Posterior cingulate gyrus (tissue), 11 donors: ENCODE measurements around the gene MED16.
"Not testable (repeated sequence)": the region's sequence is repeated elsewhere in the genome, so short reads cannot be mapped to it uniquely, and the experiment has no call there.

Experiments used
- DNase-seq, 10 donors: peaks; one replicate each; pipeline versions ENCODE4 v3.0.0 to v3.0.0-alpha.2; 2020 to 2021; ENCODE audit warnings: mixed read lengths in 3 of 10
- intact Hi-C: fragments of 100-400 bp; cut with DNase I; formaldehyde crosslinking; loops from one replicate; pipeline ENCODE4 v1.15.1; 2023

Gene MED16

DNA sequence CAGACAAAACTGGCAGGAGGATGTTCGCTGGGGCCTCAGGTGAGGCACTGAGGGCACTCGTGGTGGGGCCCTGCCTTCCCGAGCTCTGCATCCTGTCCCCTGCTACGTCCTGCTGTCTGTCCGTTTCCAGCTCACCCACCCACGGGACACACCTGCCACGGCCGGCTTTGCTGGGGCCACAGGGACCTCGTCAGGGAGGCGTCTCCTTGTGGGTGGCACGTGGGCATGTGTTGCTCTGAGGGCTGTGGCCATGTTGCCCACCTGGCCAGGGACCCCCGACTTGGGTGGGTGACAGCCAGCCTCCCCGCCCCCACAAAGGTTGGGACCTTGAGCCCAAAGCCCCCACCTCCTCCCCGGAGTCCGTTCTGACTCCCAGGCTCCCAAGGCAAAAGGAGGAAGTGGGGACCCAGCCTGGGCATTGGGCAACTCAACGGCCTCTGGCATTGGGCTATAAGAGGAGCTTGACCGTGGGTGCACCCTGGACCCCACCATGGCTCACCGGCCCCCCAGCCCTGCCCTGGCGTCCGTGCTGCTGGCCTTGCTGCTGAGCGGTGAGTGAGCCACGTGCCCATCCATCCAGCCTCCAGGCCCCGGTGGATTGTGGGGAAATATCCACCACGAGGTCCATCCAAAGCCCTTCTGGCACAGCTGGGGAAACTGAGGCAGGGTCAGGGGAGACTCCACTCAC lies 52.3 kb downstream of the MED16 start, which contains the start of gene PRTN3:
PRTN3 (plus strand) TSS at position 481 of the 688 bp plus-strand sequence; CDS start at position 491, 10 bp downstream.
- intact Hi-C loops: no loop called here
- DNase-seq: no peak

DNA sequence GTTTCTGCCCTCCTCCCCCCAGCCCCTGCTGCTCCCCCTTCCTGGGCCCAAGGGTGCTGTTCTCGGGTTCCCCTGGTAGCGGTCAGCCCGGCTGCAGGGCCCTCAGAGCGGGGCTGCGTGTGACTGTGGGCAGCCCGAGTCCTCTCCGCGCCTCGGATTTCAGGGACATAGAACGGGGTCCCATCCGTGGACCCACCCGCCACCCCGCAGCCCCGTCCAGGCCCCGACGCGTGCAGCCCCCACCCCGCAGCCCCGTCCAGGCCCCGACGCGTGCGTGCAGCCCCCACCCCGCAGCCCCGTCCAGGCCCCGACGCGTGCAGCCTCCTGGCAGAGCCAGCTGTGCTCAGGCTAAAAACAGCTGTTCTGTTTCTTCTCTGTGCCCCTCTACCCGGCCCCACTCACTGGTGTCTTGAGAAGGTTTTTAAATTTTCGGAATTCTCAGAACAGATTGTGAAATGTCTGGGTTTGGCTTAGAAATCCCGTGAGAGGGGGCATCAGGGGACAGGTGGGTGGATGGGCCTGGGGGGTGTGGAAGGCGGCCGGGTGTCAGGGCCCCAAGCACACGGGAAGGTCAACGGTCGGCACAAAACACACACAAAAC lies 57.7 kb downstream of the MED16 start:
- intact Hi-C loops: no loop called here
- DNase-seq: no peak

GRCh38 chr19:834216-834615 lies 58.8 kb downstream of the MED16 start:
- DNase-seq: no peak
- intact Hi-C loops: no loop called here

GRCh38 chr19:831407-832369 lies 61.3 kb downstream of the MED16 start:
- intact Hi-C loops: no loop called here

GRCh38 chr19:829129-829758 lies 63.7 kb downstream of the MED16 start:
- intact Hi-C loops: no loop called here
- DNase-seq: no peak

More at GRCh38 chr19:831407-832369, 61.3 kb downstream of the MED16 start:
- DNase-seq: no peak

DNA sequence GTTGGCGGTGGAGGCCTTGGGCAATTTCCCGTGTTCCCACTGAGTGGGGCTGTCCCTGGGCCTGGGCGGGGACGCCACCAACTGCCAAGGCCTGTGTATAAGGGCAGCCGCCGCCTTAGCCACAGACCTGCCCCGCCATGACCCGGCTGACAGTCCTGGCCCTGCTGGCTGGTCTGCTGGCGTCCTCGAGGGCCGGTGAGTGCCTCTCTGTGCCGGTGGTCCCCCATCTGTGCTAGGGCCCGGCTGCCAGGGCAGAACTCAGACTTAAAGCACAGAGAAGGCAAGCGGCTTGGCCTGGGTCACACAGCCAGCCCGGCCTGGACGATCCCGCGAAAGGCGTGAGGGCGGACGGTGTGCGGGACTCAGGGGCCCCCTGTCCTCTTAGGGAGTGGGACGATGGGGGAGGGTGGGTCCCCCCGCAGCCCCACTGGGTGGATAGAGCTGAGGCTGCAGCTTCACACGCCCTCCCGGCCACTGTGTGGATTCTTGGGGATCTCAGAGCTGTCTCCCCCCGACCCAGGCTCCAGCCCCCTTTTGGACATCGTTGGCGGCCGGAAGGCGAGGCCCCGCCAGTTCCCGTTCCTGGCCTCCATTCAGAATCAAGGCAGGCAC lies 65.2 kb downstream of the MED16 start, which contains the start of gene AZU1:
AZU1 (plus strand) TSS at position 128 of the 612 bp plus-strand sequence; CDS start at position 138, 10 bp downstream.
- peak in 1 of 10 donors; percentile 81 for DNase-seq
- intact Hi-C loops: no loop called here

GRCh38 chr19:827314-827709 lies 65.7 kb downstream of the MED16 start:
- intact Hi-C loops: no loop called here
- DNase-seq: no peak

- DNase-seq: no peak
- intact Hi-C loops: no loop called here
These were observed 66.9 kb downstream of the MED16 start for GRCh38 chr19:825897-826644.

DNA sequence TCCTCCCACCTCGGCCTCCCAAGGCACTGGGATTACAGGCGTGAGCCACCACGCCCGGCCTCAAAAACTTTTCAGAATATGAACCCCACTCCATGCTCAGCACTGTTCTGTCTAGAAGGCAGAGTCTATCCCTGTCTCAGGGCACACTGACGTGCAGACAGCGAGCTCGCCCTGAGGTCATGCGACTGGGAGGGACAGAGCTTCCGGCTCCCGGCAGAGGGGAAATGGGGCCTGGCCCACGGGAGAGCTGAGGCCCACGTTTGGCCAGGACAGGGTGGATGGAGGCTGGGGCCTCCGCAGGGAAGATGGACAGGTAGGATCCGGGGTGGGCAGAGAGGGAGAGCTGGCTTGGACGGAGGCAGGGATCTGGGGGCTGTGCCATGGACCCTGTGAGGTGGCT lies 68.1 kb downstream of the MED16 start:
- intact Hi-C loops: no loop called here

DNA sequence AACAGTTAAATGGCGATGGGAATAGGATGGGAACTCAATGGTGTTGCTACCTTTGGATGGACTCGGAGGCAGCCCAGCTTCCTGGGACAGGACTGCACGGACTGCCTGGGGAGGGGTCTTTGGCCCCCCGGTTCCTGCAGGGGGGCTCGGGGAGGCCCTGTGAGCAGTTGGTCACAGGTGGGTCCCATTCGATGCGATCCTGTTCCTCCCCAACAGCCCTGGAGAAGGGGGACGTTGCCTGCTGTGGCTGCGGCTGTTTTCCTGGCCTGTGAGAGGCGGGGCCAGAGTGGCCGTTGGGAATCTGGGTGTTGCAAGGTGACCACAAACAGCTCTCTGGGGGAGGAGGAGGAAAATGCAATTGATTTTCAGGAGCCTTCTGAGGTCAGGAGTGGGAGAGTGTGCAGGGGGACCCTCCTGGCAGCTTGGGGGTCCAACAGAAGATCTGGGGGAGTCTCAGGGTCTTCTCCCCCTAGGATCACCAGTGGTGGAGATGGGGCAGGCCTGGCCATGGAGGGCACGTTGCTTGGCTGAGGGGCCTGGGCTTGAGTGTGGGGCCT lies 69.3 kb downstream of the MED16 start:
- DNase-seq: no peak
- intact Hi-C loops: no loop called here

More for the DNA sequence above, 68.1 kb downstream of the MED16 start:
- DNase-seq: peak in 1 of 10 donors; percentile 80

GRCh38 chr19:821825-822503 lies 71.0 kb downstream of the MED16 start, which contains the start of gene PLPPR3:
TSS of gene PLPPR3 (minus strand) at chr19:821955. CDS start at chr19:821559, 396 bp downstream.
- peak in 1 of 10 donors; percentile 63 for DNase-seq
- intact Hi-C loops: no loop called here

- intact Hi-C loops: no loop called here
- peak in 1 of 10 donors; percentile 85 for DNase-seq
These were observed 71.7 kb downstream of the MED16 start for GRCh38 chr19:821231-821824.

DNA sequence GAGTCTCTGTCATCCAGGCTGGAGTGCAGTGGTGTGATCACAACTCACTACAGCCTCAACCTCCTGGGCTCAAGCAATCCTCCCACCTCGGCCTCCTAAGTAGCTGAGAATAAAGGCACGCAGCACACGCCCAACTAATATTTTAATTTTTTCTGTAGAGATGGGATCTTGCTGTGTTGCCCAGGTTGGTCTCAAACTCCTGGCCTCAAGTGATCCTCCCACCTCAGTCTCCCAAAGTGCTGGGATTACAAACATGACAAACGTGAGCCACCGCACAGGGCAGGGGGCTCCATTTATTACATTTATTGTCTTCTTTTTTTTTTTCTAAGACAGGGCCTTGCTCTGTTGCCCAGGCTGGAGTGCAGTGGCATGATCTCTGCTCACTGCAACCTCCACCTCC lies 72.8 kb downstream of the MED16 start:
- DNase-seq, intact Hi-C loops: not testable (repeated sequence)
